H1 (cell line): ENCODE measurements around the gene SLC8A3. TPM values are rescaled to one million over a fixed set of nuclear protein-coding genes. Genes with fewer than 3 reads are reported as not detected.

ENCODE experiments used
- CTCF ChIA-PET: fragments of 300-600 bp; sonication (Branson Sonifier 250); formaldehyde crosslinking; loops from one replicate; lab custom pipeline; 2021; ENCODE audit not compliant: partially characterized antibody; lab: Charles Lee
- POLR2A ChIA-PET: fragments of 300-600 bp; sonication (Branson Sonifier 250); formaldehyde crosslinking; loops from one replicate; lab custom pipeline; 2021; ENCODE audit warnings: inconsistent platforms; ENCODE audit not compliant: partially characterized antibody; lab: Charles Lee
- DNase-seq, 2 experiments: peaks; one replicate each; pipeline versions ENCODE4 v3.0.0 to v3.0.0-alpha.2; 2010 to 2022; ENCODE audit warnings: low spot score in 2 of 2, low read depth in 1 of 2, mixed read lengths in 1 of 2
- FAIRE-seq: peaks from 2 replicates; lab custom pipeline; 2011; peaks lifted over from hg19 to GRCh38; lab: Jason Lieb, UNC
- H2AFZ ChIP-seq: 2 replicates; pipeline ENCODE4 v1.8.1; 2012; ENCODE audit warnings: low read length, inconsistent platforms
- H2AK5ac ChIP-seq: 2 replicates; pipeline ENCODE4 v1.6.1; 2013; ENCODE audit warnings: low read depth, low read length
- H2BK120ac ChIP-seq: replicated peaks from 2 replicates; pipeline ENCODE3; 2013; ENCODE audit warnings: low read depth, low read length, inconsistent platforms
- H2BK12ac ChIP-seq: 2 replicates; pipeline ENCODE4 v1.6.1; 2013; ENCODE audit warnings: low read depth, low read length
- H2BK15ac ChIP-seq: 2 replicates; pipeline ENCODE4 v1.6.1; 2013; ENCODE audit warnings: low read length
- H2BK20ac ChIP-seq: 2 replicates; pipeline ENCODE4 v1.6.1; 2013; ENCODE audit warnings: low read length
- H2BK5ac ChIP-seq: 2 replicates; pipeline ENCODE4 v1.6.1; 2013; ENCODE audit warnings: low read depth, low read length
- H3K14ac ChIP-seq: 2 replicates; pipeline ENCODE4 v1.6.1; 2013; ENCODE audit warnings: inconsistent platforms; ENCODE audit not compliant: insufficient read length
- H3K18ac ChIP-seq: 2 replicates; pipeline ENCODE4 v1.6.1; 2013; ENCODE audit warnings: low read length; ENCODE audit errors: extremely low read depth
- H3K23ac ChIP-seq: 2 replicates; pipeline ENCODE4 v1.6.1; 2013; ENCODE audit warnings: inconsistent platforms; ENCODE audit not compliant: insufficient read length
- H3K23me2 ChIP-seq: 2 replicates; pipeline ENCODE4 v1.6.1; 2013; ENCODE audit warnings: low read depth, low read length
- H3K27ac ChIP-seq: 2 replicates; pipeline ENCODE4 v1.6.1; 2011; ENCODE audit warnings: low read depth, low read length, inconsistent platforms
- H3K27me3 ChIP-seq, 4 experiments: replicated peaks in 1 of 4; 1 replicate in 1 of 4; 2 replicates in 3 of 4; pipeline versions ENCODE4 v1.6.1 to v1.8.1; 2011 to 2013; ENCODE audit warnings: low read length in 3 of 4, mild to moderate bottlenecking in 3 of 4, inconsistent platforms in 2 of 4, mixed read lengths in 2 of 4, moderate library complexity in 1 of 4; ENCODE audit not compliant: control insufficient read depth in 3 of 4, insufficient read depth in 3 of 4; ENCODE audit errors: extremely low read depth in 1 of 4
- H3K36me3 ChIP-seq, 4 experiments: 2 replicates each; pipeline versions ENCODE4 v1.6.1 to v1.8.1; 2011 to 2013; ENCODE audit warnings: mild to moderate bottlenecking in 4 of 4, low read length in 3 of 4, moderate library complexity in 2 of 4, control low read depth in 1 of 4, inconsistent platforms in 1 of 4; ENCODE audit not compliant: insufficient read depth in 4 of 4, control insufficient read depth in 2 of 4
- H3K4ac ChIP-seq: replicated peaks from 2 replicates; pipeline ENCODE3; 2013; ENCODE audit warnings: low read length, low read depth, mixed read lengths, inconsistent platforms; ENCODE audit not compliant: insufficient read length
- H3K4me1 ChIP-seq, 4 experiments: replicated peaks in 1 of 4; 1 replicate in 1 of 4; 2 replicates in 3 of 4; pipeline versions ENCODE4 v1.6.1 to v1.8.1; 2011 to 2013; ENCODE audit warnings: low read length in 3 of 4, inconsistent platforms in 2 of 4, mixed read lengths in 1 of 4; ENCODE audit not compliant: insufficient read depth in 4 of 4, control insufficient read depth in 3 of 4
- H3K4me2 ChIP-seq, 2 experiments: 2 replicates each; pipeline versions ENCODE4 v1.6.1 to v1.8.1; 2011 to 2013; ENCODE audit warnings: low read depth in 2 of 2, low read length in 2 of 2, control low read depth in 1 of 2, inconsistent platforms in 1 of 2, mild to moderate bottlenecking in 1 of 2; ENCODE audit not compliant: insufficient read depth in 1 of 2
- H3K4me3 ChIP-seq, 4 experiments: fragments of 200-600, 300-600 bp in 1 of 4; sonication (generic), shearing (Covaris generic), sonication (Bioruptor Twin) in 1 of 4; 2 replicates each; pipeline versions ENCODE4 v1.5.1 to v1.8.1; 2011 to 2016; ENCODE audit warnings: low read length in 4 of 4, low read depth in 3 of 4, control low read depth in 2 of 4, inconsistent platforms in 2 of 4, mild to moderate bottlenecking in 2 of 4, mixed read lengths in 1 of 4, moderate library complexity in 1 of 4; ENCODE audit not compliant: insufficient read depth in 2 of 4; ENCODE audit errors: extremely low read depth in 1 of 4
- H3K56ac ChIP-seq: replicated peaks from 2 replicates; pipeline ENCODE3; 2013; ENCODE audit warnings: low read depth, mild to moderate bottlenecking, mixed read lengths, low read length, inconsistent platforms; ENCODE audit not compliant: insufficient read length
- H3K79me1 ChIP-seq: 2 replicates; pipeline ENCODE4 v1.6.1; 2013; ENCODE audit warnings: low read depth, low read length, control low read depth
- H3K79me2 ChIP-seq, 2 experiments: 2 replicates each; pipeline versions ENCODE4 v1.6.1 to v1.8.1; 2012 to 2013; ENCODE audit warnings: low read length in 2 of 2, mild to moderate bottlenecking in 2 of 2, inconsistent platforms in 1 of 2; ENCODE audit not compliant: insufficient read depth in 2 of 2, control insufficient read depth in 1 of 2
- H3K9ac ChIP-seq, 4 experiments: replicated peaks in 1 of 4; 1 replicate in 1 of 4; 2 replicates in 3 of 4; pipeline versions ENCODE4 v1.6.1 to v1.8.1; 2011 to 2013; ENCODE audit warnings: low read depth in 3 of 4, low read length in 3 of 4, control low read depth in 2 of 4, mild to moderate bottlenecking in 2 of 4, moderate library complexity in 2 of 4, inconsistent platforms in 1 of 4; ENCODE audit errors: extremely low read depth in 1 of 4
- H3K9me3 ChIP-seq, 2 experiments: 2 replicates each; pipeline versions ENCODE4 v1.6.1 to v1.8.1; 2012 to 2013; ENCODE audit warnings: mild to moderate bottlenecking in 2 of 2, moderate library complexity in 2 of 2, control low read depth in 1 of 2, inconsistent platforms in 1 of 2, low read depth in 1 of 2, low read length in 1 of 2, mixed read lengths in 1 of 2; ENCODE audit not compliant: insufficient read depth in 2 of 2
- H4K20me1 ChIP-seq, 2 experiments: replicated peaks in 1 of 2; 2 replicates each; pipeline versions ENCODE3 to v1.8.1; 2011 to 2013; ENCODE audit warnings: inconsistent platforms in 2 of 2, low read length in 2 of 2, mild to moderate bottlenecking in 1 of 2; ENCODE audit not compliant: insufficient read depth in 2 of 2, control insufficient read depth in 1 of 2
- H4K5ac ChIP-seq: 2 replicates; pipeline ENCODE4 v1.6.1; 2013; ENCODE audit warnings: low read length, low read depth, mixed read lengths, inconsistent platforms; ENCODE audit not compliant: insufficient read length
- H4K8ac ChIP-seq: 2 replicates; pipeline ENCODE4 v1.8.0; 2013; ENCODE audit warnings: mild to moderate bottlenecking, moderate library complexity, low read length, inconsistent platforms; ENCODE audit not compliant: insufficient read depth; ENCODE audit errors: extremely low read depth
- H4K91ac ChIP-seq: replicated peaks from 2 replicates; pipeline ENCODE3; 2013; ENCODE audit warnings: low read length, mixed read lengths, inconsistent platforms; ENCODE audit not compliant: insufficient read length
- MAFK ChIP-seq: IDR thresholded peaks from 2 replicates; pipeline ENCODE4 v1.6.1; 2012; ENCODE audit warnings: low read depth, mild to moderate bottlenecking, improper control_type of control experiment, low read length
- SIN3A ChIP-seq, 2 experiments: IDR thresholded peaks in 1 of 2; conservative IDR thresholded peaks in 1 of 2; 2 replicates each; pipeline ENCODE4 v1.6.1; 2011 to 2012; ENCODE audit warnings: low read length in 2 of 2, improper control_type of control experiment in 1 of 2, low read depth in 1 of 2, mild to moderate bottlenecking in 1 of 2
- TCF12 ChIP-seq: IDR thresholded peaks from 2 replicates; pipeline ENCODE4 v1.6.1; 2011; ENCODE audit warnings: low read depth, mild to moderate bottlenecking, low read length
- WGBS, 2 experiments: shearing (Covaris generic) in 1 of 2; methylation state at CpG; one replicate each; pipeline versions ENCODE4 v1.1.6 to v1.1.7; 2013 to 2015; ENCODE audit warnings: low lambda C conversion rate in 2 of 2, mixed read lengths in 2 of 2, inconsistent platforms in 1 of 2, low coverage in 1 of 2, missing lambda C conversion rate in 1 of 2; ENCODE audit not compliant: insufficient replicate concordance in 2 of 2, insufficient coverage in 1 of 2, insufficient read length in 1 of 2; ENCODE audit errors: extremely low coverage in 1 of 2, missing lambda C conversion rate in 1 of 2; 5-methylcytosine and 5-hydroxymethylcytosine counted together
- polyA plus RNA-seq, 7 experiments: library from polyadenylated mRNA; depleted of rRNA in 3 of 7; stranded (reverse) in 5 of 7; unstranded in 2 of 7; fragments of >200 nt in 5 of 7; fragments of 200-250 nt in 2 of 7; gene quantifications; 1 replicate in 5 of 7; 2 replicates in 1 of 7; 4 replicates in 1 of 7; pipeline versions ENCODE4 v1.2.1 to v1.2.3, GENCODE V29; 2011 to 2013; ENCODE audit warnings: missing spikeins in 2 of 7, mixed read lengths in 2 of 7
- total RNA-seq: library from RNA; stranded (reverse); fragmentation: NEBNext Ultra II Directional; extraction: Animal tissue kit (Norgen Biotek cat#: 25700); gene quantifications from 2 replicates; pipeline ENCODE4 v1.2.1, GENCODE V29; 2021
- TF ChIP-seq, protein P1 (sequence below): IDR thresholded peaks from 2 replicates; pipeline ENCODE4 v1.6.1; 2012; ENCODE audit warnings: inconsistent platforms

Gene SLC8A3
- total and polyA plus RNA-seq, 2 of the 8 experiments (the other 6 are each of a cell fraction or from before 2014, with no cell fraction given), result 0.38 to 1.1 TPM

DNA sequence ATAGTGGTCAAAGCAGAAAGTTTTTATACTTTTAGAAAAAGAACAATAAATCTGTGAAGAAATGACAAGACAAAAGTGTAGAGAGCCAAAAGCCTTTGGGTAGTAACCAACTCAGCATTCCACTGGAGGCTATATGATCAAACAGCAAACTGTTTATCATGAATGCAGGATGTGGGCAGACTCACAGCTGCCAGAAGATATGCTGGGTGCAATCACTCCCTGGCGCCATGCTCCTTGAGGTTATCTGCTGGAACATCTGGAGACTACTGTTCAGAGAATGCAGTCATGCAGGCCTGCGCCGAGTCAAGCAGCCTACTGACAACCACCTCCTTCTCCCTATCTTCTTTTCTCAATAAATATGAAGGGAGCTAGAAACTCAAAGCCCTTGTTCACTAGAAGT is 49.0 kb upstream of the SLC8A3 start:
- H2AK5ac ChIP-seq, result no peak overlapping the region
- H3K27me3 ChIP-seq, result peaks cover 0 to 3% (median 2%) of the 10 kb centered on the region in 4 experiments; a peak in 2 of 7 replicates
- H3K4me2 ChIP-seq, result no peak overlapping the region
- no peak overlapping the region for H4K5ac ChIP-seq
- H3K14ac ChIP-seq, result no peak overlapping the region
- no peak overlapping the region for H3K23ac ChIP-seq
- no peak overlapping the region; the same call in 1 of the 2 replicates for H3K18ac ChIP-seq
- no peak overlapping the region for H3K27ac ChIP-seq
- no peaks in the 10 kb centered on the region for H4K20me1 ChIP-seq
- no peak overlapping the region for H2BK120ac ChIP-seq
- H2BK5ac ChIP-seq, result no peak overlapping the region
- no peak overlapping the region for H4K91ac ChIP-seq
- H2BK12ac ChIP-seq, result no peak overlapping the region
- POLR2A ChIA-PET, result interaction anchor here (1.3 kb wide), 1 partner anchor 17 kb away, joined by 3 read pairs; no protein-coding TSS in a partner anchor
- DNase-seq (no peak), FAIRE-seq (no peak)
- WGBS, 2 experiments, result 97% methylated on average over 3 of the region's 3 CpGs; no CpG with 5 or more reads in 1 of the 2 experiments
- no peaks in the 10 kb centered on the region for H3K79me1 ChIP-seq
- H3K9ac ChIP-seq, result no peak overlapping the region
- no peaks in the 10 kb centered on the region for H3K9me3 ChIP-seq
- no peaks in the 10 kb centered on the region for H3K79me2 ChIP-seq
- H3K23me2 ChIP-seq, result no peaks in the 10 kb centered on the region
- H3K36me3 ChIP-seq, result no peaks in the 10 kb centered on the region
- H2BK20ac ChIP-seq, result no peak overlapping the region
- H4K8ac ChIP-seq, result no peak overlapping the region
- H3K56ac ChIP-seq, result no peak overlapping the region
- CTCF ChIA-PET, result interaction anchor here (1.0 kb wide), 1 partner anchor 24 kb away, joined by 3 read pairs; no protein-coding TSS in a partner anchor
- no peak overlapping the region for H3K4me3 ChIP-seq
- H3K4me1 ChIP-seq, result peaks cover 0 to 4% (median 0%) of the 10 kb centered on the region in 4 experiments; a peak in 1 of 7 replicates
- TF ChIP-seq MAFK (no peak), TCF12 (no peak), SIN3A (conservative IDR thresholded peaks at IDR 0.05 in 1 of 2, IDR thresholded peaks at IDR 0.05 in 1 of 2; ENCODE audit: low read depth in 1 of 2, low read length in 2 of 2) (no peak)
- TF ChIP-seq, protein P1, sequence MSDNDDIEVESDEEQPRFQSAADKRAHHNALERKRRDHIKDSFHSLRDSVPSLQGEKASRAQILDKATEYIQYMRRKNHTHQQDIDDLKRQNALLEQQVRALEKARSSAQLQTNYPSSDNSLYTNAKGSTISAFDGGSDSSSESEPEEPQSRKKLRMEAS, result no peak
- TF ChIP-seq, all 59 proteins: peak for 0
- Histone ChIP-seq H2AFZ (no peak overlapping the region), H2BK15ac (no peak overlapping the region), H3K4ac (no peak overlapping the region)
